Thoracic aorta (tissue), 2 donors: ENCODE measurements around the gene SRP54. TPM values are rescaled to one million over a fixed set of nuclear protein-coding genes. Genes with fewer than 3 reads are reported as not detected.

ENCODE experiments used
- ATAC-seq: fragments of 150-250 bp; one replicate; pipeline ENCODE4 v1.8.0; 2017; ENCODE audit warnings: low read depth; ENCODE audit not compliant: insufficient number of reproducible peaks, low FRiP score
- DNase-seq: peaks from one replicate; pipeline ENCODE4 v3.0.0-alpha.2; 2020; ENCODE audit warnings: low spot score
- H3K27ac ChIP-seq, 2 donors: fragments of 200-600 bp; sonication (generic); 1 replicate in 1 of 2; 2 replicates in 1 of 2; pipeline ENCODE4 v1.5.1; 2016; ENCODE audit warnings: mild to moderate bottlenecking in 2 of 2, moderate library complexity in 2 of 2
- H3K27me3 ChIP-seq: fragments of 200-600 bp; sonication (generic); replicated peaks from 2 replicates; pipeline ENCODE4 v1.6.0; 2016; ENCODE audit warnings: mild to moderate bottlenecking; ENCODE audit not compliant: insufficient read depth
- H3K36me3 ChIP-seq: fragments of 200-600 bp; sonication (generic); one replicate; pipeline ENCODE4 v1.5.1; 2016
- H3K4me1 ChIP-seq, 2 donors: fragments of 200-600 bp; sonication (generic); 1 replicate in 1 of 2; 2 replicates in 1 of 2; pipeline versions ENCODE4 v1.5.1 to v1.6.0; 2016; ENCODE audit warnings: low read depth in 2 of 2, mild to moderate bottlenecking in 1 of 2; ENCODE audit not compliant: control insufficient read depth in 1 of 2
- H3K4me3 ChIP-seq: fragments of 200-600 bp; sonication (generic); 2 replicates; pipeline ENCODE4 v1.5.1; 2016; ENCODE audit warnings: mild to moderate bottlenecking
- H3K9me3 ChIP-seq: fragments of 200-600 bp; sonication (generic); 2 replicates; pipeline ENCODE4 v1.5.1; 2016
- total RNA-seq, 2 donors: library from RNA; depleted of rRNA; stranded (reverse); fragments of >200 nt; gene quantifications; one replicate each; pipeline versions ENCODE4 v1.1.0 to v1.2.3, GENCODE V29; 2016
- TF ChIP-seq, protein P1 (sequence below): fragments of 200-600 bp; sonication (generic); IDR thresholded peaks from one replicate; pipeline ENCODE4 v1.5.1; 2019; ENCODE audit warnings: antibody characterized with exemption

Gene SRP54
- total RNA-seq, 2 donors from 2014 or later, result 57.1 to 87.2 TPM

DNA sequence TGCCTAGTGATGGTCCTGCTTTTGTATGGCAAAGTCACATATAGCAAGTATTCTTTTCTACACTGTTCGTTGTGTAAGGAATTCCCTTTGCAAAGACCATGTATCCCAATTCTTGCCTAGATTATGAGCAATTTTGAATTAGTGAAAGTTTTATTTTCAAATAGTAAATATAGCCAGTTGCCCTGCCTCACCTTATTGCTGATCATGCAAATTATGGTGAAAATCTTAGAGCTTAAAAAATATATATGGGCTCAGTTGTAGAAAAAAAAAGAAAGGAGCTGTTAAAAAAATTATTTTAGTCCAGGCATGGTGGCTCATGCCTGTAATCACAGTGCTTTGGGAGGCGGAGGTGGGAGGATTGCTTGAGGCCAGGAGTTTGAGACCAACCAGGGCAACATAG lies 18.8 kb downstream of the SRP54 start:
- peaks cover 0 to under 1% of the 10 kb centered on the region in 2 donors for H3K4me1 ChIP-seq
- ATAC-seq, result no peak
- H3K27ac ChIP-seq, result no peak overlapping the region
- TF ChIP-seq, protein P1, sequence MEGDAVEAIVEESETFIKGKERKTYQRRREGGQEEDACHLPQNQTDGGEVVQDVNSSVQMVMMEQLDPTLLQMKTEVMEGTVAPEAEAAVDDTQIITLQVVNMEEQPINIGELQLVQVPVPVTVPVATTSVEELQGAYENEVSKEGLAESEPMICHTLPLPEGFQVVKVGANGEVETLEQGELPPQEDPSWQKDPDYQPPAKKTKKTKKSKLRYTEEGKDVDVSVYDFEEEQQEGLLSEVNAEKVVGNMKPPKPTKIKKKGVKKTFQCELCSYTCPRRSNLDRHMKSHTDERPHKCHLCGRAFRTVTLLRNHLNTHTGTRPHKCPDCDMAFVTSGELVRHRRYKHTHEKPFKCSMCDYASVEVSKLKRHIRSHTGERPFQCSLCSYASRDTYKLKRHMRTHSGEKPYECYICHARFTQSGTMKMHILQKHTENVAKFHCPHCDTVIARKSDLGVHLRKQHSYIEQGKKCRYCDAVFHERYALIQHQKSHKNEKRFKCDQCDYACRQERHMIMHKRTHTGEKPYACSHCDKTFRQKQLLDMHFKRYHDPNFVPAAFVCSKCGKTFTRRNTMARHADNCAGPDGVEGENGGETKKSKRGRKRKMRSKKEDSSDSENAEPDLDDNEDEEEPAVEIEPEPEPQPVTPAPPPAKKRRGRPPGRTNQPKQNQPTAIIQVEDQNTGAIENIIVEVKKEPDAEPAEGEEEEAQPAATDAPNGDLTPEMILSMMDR, result no peak
- H3K27me3 ChIP-seq, result no peaks in the 10 kb centered on the region
- peaks cover 7% of the 10 kb centered on the region for H3K36me3 ChIP-seq
- no peak overlapping the region for H3K4me3 ChIP-seq
- no peak for DNase-seq
- H3K9me3 ChIP-seq, result no peaks in the 10 kb centered on the region

DNA sequence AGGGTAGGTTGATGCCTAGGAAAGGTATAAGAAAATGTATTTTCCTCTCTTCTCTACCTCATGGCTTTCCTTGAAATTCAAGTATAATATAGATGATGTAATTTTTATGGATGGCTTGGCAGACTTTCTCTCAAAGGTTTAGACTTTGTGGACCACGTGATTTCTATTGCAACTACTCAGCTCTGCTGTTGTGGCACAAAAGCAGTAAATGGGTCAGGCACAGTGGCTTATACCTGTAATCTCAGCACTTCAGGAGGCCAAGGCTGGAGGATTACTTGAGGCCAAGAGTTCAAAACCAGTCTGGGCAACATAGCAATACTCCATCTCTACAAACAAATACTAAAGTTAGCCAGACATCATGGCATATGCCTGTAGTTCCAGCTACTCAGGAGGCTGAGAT lies 22.0 kb downstream of the SRP54 start:
- H3K27ac ChIP-seq, result no peak overlapping the region
- H3K9me3 ChIP-seq, result no peaks in the 10 kb centered on the region
- H3K4me3 ChIP-seq, result no peak overlapping the region
- DNase-seq, result no peak
- peaks cover 4% of the 10 kb centered on the region for H3K36me3 ChIP-seq
- H3K27me3 ChIP-seq, result no peaks in the 10 kb centered on the region
- TF ChIP-seq, protein P1, result no peak
- H3K4me1 ChIP-seq, result no peaks in the 10 kb centered on the region
- no peak for ATAC-seq

DNA sequence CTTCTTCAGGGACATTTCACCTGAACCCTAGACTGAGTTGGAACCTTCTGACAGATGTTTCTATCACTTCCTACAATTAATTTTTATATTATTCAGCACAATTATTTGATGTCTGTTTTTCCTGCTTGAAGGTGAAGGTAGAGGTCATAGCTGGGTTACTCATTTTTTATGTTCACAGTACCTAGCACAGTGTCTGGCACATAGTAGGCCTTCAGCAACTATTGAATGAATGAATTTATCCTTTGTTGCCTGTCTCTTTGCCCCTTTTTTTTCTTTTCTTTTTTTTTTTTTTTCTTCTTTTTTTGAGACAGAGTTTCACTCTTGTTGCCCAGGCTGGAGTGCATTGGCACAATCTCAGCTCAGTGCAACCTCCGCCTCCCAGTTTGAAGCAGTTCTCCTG lies 33.8 kb downstream of the SRP54 start:
- TF ChIP-seq, protein P1, result no peak
- no peak for ATAC-seq
- peaks cover 30% of the 10 kb centered on the region for H3K36me3 ChIP-seq

DNA sequence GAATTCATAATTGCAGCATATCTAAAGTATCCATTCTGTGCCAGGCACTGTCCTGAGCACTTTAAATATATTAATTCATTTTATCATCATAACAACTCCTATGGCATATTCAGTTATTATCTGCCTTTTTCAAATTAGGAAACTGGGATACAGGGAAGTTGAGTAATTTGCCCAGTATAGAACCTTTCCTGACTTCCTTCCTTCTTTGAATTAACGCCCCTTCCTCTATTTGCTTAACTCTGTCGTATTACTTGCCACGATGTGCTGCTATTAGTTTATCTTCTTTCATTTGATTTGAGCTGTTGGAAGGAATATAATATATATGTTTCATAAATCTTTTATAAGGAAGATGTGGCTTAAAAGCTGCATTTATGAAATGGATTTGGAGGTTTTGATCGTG lies 37.9 kb downstream of the SRP54 start:
- H3K36me3 ChIP-seq, result peaks cover 30% of the 10 kb centered on the region
- no peak for ATAC-seq

More for the DNA sequence above, 33.8 kb downstream of the SRP54 start:
- Histone ChIP-seq H3K9me3 (no peaks in the 10 kb centered on the region), H3K27ac (no peak overlapping the region), H3K4me3 (no peak overlapping the region), H3K27me3 (no peaks in the 10 kb centered on the region), H3K4me1 (no peaks in the 10 kb centered on the region)
- DNase-seq, result no peak

DNA sequence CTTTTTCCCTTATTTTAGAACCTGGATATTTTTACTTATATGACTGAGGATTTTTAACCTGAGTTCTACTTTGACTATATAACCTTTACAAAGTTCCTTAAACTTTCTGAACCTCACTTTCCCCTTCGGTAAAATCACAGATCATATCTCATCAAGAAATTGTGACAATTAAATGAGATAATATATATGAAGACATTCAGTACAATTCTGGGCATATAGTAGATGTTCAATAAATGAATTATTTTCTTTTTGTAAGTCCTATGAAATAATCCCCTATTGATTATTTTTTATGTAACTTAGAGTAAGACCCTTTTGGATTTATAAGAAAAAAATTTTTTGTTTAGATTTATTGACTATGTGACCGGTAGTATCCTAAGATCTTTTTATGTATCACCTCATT lies 45.6 kb downstream of the SRP54 start:
- Histone ChIP-seq H3K9me3 (no peaks in the 10 kb centered on the region), H3K27ac (no peak overlapping the region), H3K4me1 (no peaks in the 10 kb centered on the region), H3K27me3 (no peaks in the 10 kb centered on the region), H3K4me3 (no peak overlapping the region), H3K36me3 (peaks cover 43% of the 10 kb centered on the region)
- TF ChIP-seq, protein P1, result no peak
- DNase-seq (no peak), ATAC-seq (no peak)

More for the DNA sequence above, 37.9 kb downstream of the SRP54 start:
- no peak for DNase-seq
- H3K9me3 ChIP-seq, result no peaks in the 10 kb centered on the region
- H3K4me3 ChIP-seq, result no peak overlapping the region
- no peak overlapping the region for H3K27ac ChIP-seq
- TF ChIP-seq, protein P1, result no peak
- no peaks in the 10 kb centered on the region for H3K27me3 ChIP-seq
- H3K4me1 ChIP-seq, result no peaks in the 10 kb centered on the region
